ENCODE measurements around the gene OXA1L.
A peak's percentile ranks its signal among the peaks of the same experiment; 100 is the strongest.

OXA1L gene

DNA sequence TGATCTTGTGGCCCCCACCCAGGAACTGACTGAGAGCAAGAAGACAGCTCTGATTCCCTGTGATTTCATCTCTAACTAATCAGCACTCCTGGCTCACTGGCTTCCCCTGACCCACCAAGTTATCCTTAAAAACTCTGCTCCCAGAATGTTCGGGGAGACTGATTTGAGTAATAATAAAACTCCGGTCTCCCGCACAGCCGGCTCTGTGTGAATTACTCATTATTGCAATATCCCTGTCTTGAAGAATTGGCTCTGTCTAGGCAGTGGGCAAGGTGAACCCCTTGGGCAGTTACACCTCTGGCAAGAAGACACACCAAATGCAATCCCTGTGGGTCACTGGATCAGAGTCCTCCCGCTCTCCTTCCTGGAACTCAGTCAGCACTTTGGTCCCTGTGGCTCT, 27.5 kb downstream of the OXA1L start:
- Histone ChIP-seq H3K9me3 (ENCODE audit: insufficient read depth, low read length) (no peaks in the 10 kb centered on the region), H3K4me1 (ENCODE audit: insufficient read depth, insufficient read length) (peaks cover 3% of the 10 kb centered on the region), H3K36me3 (ENCODE audit: insufficient read depth, insufficient read length, low read length) (no peaks in the 10 kb centered on the region), H3K4me3 (ENCODE audit: insufficient read length, low read depth) (no peak overlapping the region), H3K9ac (ENCODE audit: insufficient read length, low read depth) (no peak overlapping the region), H3K27me3 (ENCODE audit: insufficient read depth, insufficient read length) (no peaks in the 10 kb centered on the region)
- TF ChIP-seq YY1 (IDR thresholded peaks at IDR 0.05; ENCODE audit: insufficient read depth, insufficient read length) (no peak), ZNF274 (IDR thresholded peaks at IDR 0.05; ENCODE audit: low read depth, low read length) (no peak), SUZ12 (IDR thresholded peaks at IDR 0.05; ENCODE audit: extremely low read depth, insufficient read depth, insufficient read length) (no peak)
- no peak for DNase-seq (ENCODE audit: low read depth, low spot score)

DNA sequence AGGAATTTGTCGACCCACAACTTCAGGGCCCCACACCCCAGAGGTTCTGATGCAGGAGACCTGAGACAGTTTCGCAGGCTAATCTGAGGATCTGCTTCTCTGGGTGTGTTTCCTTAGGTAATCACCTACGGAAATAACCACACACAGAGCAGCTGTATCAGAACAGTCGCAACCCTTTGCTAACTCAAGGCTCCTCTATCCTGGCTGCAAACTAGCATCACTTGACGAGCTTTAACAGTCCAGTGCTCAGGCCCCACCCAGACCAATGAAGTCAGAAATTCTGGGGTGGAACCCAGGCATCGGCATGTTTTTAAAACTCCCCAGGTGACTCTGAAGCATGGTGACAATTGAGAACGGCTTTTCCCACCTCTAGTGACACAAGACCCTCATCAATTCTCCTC, 28.1 kb downstream of the OXA1L start:
- Histone ChIP-seq H3K27me3 (ENCODE audit: insufficient read depth, insufficient read length) (no peaks in the 10 kb centered on the region), H3K9me3 (ENCODE audit: insufficient read depth, low read length) (no peaks in the 10 kb centered on the region), H3K4me1 (ENCODE audit: insufficient read depth, insufficient read length) (peaks cover 3% of the 10 kb centered on the region), H3K4me3 (ENCODE audit: insufficient read length, low read depth) (no peak overlapping the region), H3K36me3 (ENCODE audit: insufficient read depth, insufficient read length, low read length) (no peaks in the 10 kb centered on the region), H3K9ac (ENCODE audit: insufficient read length, low read depth) (no peak overlapping the region)
- DNase-seq (ENCODE audit: low read depth, low spot score) = no peak
- TF ChIP-seq SUZ12 (IDR thresholded peaks at IDR 0.05; ENCODE audit: extremely low read depth, insufficient read depth, insufficient read length) = no peak
- no peak for TF ChIP-seq YY1 (IDR thresholded peaks at IDR 0.05; ENCODE audit: insufficient read depth, insufficient read length)
- TF ChIP-seq ZNF274 (IDR thresholded peaks at IDR 0.05; ENCODE audit: low read depth, low read length) = no peak

DNA sequence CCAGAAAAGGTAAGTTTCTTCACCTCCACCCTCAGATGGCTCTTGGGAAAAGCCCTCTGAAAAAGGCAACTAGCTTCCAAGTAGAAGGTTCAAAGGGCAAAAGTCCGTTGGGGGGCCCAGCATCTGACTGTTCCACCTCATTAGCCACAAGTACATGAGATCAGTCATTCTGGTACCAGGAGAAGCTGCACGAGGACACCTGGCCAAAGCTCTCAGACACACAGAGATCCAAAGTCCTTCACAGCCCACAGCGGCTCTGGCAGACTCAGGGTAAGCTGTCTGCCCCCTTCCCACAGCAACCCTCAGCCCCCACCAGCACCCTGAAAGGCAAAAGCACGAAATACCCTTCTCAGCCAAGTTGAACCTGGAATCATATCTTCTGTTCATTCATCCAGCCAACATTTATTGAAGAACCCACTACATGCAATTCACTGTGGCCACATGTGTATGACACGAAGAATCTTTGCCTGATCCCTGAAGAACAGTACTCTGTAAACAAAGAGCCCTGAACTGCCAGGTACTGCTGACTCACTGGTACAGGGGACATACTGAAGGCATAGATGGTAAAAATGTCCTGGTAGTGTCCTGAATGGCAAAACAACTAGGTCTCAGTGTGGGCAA, 29.7 kb downstream of the OXA1L start:
- Histone ChIP-seq H3K9me3 (ENCODE audit: insufficient read depth, low read length) (no peaks in the 10 kb centered on the region), H3K4me1 (ENCODE audit: insufficient read depth, insufficient read length) (peaks cover 3% of the 10 kb centered on the region), H3K36me3 (ENCODE audit: insufficient read depth, insufficient read length, low read length) (no peaks in the 10 kb centered on the region), H3K27me3 (ENCODE audit: insufficient read depth, insufficient read length) (no peaks in the 10 kb centered on the region), H3K9ac (ENCODE audit: insufficient read length, low read depth) (peak overlapping the region; percentile 32), H3K4me3 (ENCODE audit: insufficient read length, low read depth) (no peak overlapping the region)
- TF ChIP-seq SUZ12 (IDR thresholded peaks at IDR 0.05; ENCODE audit: extremely low read depth, insufficient read depth, insufficient read length) (no peak), YY1 (IDR thresholded peaks at IDR 0.05; ENCODE audit: insufficient read depth, insufficient read length) (no peak), ZNF274 (IDR thresholded peaks at IDR 0.05; ENCODE audit: low read depth, low read length) (no peak)
- DNase-seq (ENCODE audit: low read depth, low spot score) = no peak

DNA sequence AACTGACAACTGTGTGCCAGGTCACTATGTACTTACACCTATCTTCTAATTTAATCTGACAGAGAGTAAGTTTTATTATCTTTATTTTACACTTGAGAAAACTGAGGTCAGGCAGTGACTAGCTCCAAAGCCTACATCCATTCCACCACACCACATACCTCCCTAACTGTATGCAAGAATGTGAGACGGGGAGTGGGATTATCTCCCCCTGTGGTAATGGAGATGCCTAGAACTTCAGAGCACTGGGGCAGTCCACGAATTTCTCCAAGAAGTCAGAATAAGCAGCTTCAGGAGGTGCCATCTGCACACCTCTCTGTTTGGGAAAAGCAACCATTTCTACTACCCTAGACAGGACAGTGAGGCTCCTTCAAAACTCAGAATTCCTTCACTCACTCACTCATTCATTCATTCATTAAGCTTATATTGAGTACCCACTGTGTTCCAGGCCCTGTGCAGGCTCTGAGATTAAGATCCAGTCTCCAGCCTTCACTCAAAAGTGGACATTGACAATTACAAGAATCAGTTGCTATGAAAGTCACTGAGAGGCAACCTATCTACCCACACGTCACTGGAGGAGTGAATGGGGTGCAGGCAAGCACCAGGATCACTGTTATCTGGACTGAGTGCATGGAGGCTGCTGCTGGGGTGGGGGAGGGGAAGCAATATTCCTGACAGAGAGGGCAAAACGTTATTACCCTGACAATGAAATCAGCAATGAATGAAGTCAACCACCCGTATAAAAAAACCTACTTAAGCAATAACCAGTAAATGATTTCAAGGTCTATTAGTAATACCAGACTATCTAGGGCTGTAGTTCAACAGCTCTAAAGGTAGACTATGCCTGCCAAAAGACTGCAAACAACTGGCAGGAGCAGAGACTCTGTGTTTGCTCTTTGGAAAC, 30.8 kb downstream of the OXA1L start:
- TF ChIP-seq ZNF274 (IDR thresholded peaks at IDR 0.05; ENCODE audit: low read depth, low read length) = no peak
- TF ChIP-seq SUZ12 (IDR thresholded peaks at IDR 0.05; ENCODE audit: extremely low read depth, insufficient read depth, insufficient read length) = no peak
- H3K4me1 ChIP-seq (ENCODE audit: insufficient read depth, insufficient read length) = peaks cover 3% of the 10 kb centered on the region
- DNase-seq (ENCODE audit: low read depth, low spot score) = no peak
- no peaks in the 10 kb centered on the region for H3K36me3 ChIP-seq (ENCODE audit: insufficient read depth, insufficient read length, low read length)
- H3K4me3 ChIP-seq (ENCODE audit: insufficient read length, low read depth) = no peak overlapping the region
- no peak overlapping the region for H3K9ac ChIP-seq (ENCODE audit: insufficient read length, low read depth)
- H3K9me3 ChIP-seq (ENCODE audit: insufficient read depth, low read length) = no peaks in the 10 kb centered on the region
- H3K27me3 ChIP-seq (ENCODE audit: insufficient read depth, insufficient read length) = no peaks in the 10 kb centered on the region

DNA sequence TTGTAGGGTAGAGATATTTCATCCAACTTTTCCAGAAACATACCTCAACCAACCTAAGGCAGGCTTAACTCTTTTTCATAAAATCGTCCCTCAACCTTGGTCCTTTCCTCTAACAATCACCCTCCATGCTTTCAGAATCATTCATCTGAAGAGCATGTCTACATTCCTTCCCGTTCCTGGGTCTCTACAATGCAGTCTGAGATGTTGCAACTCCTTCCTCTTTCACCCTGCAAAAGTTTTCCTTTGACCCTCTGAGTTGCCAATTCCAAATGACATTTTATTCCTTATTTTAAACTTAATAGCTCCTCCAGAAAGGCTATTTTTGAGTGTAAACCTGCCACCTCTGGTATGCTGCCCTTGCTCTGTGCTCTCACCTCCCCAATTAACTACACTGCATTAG, 32.0 kb downstream of the OXA1L start:
- Histone ChIP-seq H3K4me3 (ENCODE audit: insufficient read length, low read depth) (no peak overlapping the region), H3K36me3 (ENCODE audit: insufficient read depth, insufficient read length, low read length) (no peaks in the 10 kb centered on the region), H3K9ac (ENCODE audit: insufficient read length, low read depth) (no peak overlapping the region), H3K4me1 (ENCODE audit: insufficient read depth, insufficient read length) (peaks cover 3% of the 10 kb centered on the region), H3K27me3 (ENCODE audit: insufficient read depth, insufficient read length) (no peaks in the 10 kb centered on the region), H3K9me3 (ENCODE audit: insufficient read depth, low read length) (no peaks in the 10 kb centered on the region)
- DNase-seq (ENCODE audit: low read depth, low spot score) = no peak
- TF ChIP-seq YY1 (IDR thresholded peaks at IDR 0.05; ENCODE audit: insufficient read depth, insufficient read length) (no peak), SUZ12 (IDR thresholded peaks at IDR 0.05; ENCODE audit: extremely low read depth, insufficient read depth, insufficient read length) (no peak), ZNF274 (IDR thresholded peaks at IDR 0.05; ENCODE audit: low read depth, low read length) (no peak)

DNA sequence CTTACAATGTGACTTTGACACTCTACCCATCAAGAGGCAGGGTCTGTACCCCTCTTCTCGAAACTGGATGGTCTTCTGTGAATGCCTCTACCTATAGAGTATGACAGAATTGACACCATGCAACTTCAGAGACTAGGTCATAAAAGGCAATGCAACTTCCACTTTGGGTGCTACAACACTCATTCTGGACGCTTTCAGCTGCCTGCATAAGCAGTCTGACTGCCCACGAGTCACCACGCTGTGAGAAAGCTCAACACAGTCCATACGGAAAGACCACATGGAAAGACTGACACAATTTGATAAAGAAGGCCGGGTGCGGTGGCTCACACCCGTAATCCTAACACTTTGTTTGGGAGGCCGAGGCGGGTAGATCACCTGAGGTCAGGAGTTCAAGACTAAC, 33.9 kb downstream of the OXA1L start:
- Histone ChIP-seq H3K27me3 (ENCODE audit: insufficient read depth, insufficient read length) (no peaks in the 10 kb centered on the region), H3K36me3 (ENCODE audit: insufficient read depth, insufficient read length, low read length) (no peaks in the 10 kb centered on the region), H3K4me3 (ENCODE audit: insufficient read length, low read depth) (no peak overlapping the region), H3K9me3 (ENCODE audit: insufficient read depth, low read length) (no peaks in the 10 kb centered on the region), H3K9ac (ENCODE audit: insufficient read length, low read depth) (no peak overlapping the region), H3K4me1 (ENCODE audit: insufficient read depth, insufficient read length) (peaks cover 3% of the 10 kb centered on the region)
- DNase-seq (ENCODE audit: low read depth, low spot score) = no peak
- TF ChIP-seq ZNF274 (IDR thresholded peaks at IDR 0.05; ENCODE audit: low read depth, low read length) (no peak), SUZ12 (IDR thresholded peaks at IDR 0.05; ENCODE audit: extremely low read depth, insufficient read depth, insufficient read length) (no peak), YY1 (IDR thresholded peaks at IDR 0.05; ENCODE audit: insufficient read depth, insufficient read length) (no peak)

DNA sequence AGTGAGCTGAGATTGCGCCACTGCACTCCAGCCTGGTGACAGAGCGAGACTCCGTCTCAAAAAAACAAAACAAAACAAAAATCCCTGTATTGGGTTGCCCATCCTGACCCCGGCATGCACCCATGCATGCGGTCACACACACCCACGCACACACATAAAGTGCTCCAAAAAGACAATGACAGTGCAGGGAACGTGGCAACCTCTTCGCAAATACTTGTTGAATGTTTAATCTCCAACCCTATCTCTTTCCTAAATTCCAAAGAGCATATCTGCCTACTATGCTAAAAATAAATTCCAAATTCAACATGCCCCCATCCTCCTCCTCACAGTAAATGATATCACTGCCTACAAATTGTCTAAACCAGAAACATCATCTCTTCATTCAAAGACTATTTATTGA, 35.2 kb downstream of the OXA1L start:
- Histone ChIP-seq H3K4me3 (ENCODE audit: insufficient read length, low read depth) (no peak overlapping the region), H3K4me1 (ENCODE audit: insufficient read depth, insufficient read length) (no peaks in the 10 kb centered on the region), H3K9me3 (ENCODE audit: insufficient read depth, low read length) (no peaks in the 10 kb centered on the region), H3K9ac (ENCODE audit: insufficient read length, low read depth) (no peak overlapping the region), H3K27me3 (ENCODE audit: insufficient read depth, insufficient read length) (no peaks in the 10 kb centered on the region), H3K36me3 (ENCODE audit: insufficient read depth, insufficient read length, low read length) (no peaks in the 10 kb centered on the region)
- DNase-seq (ENCODE audit: low read depth, low spot score) = no peak
- TF ChIP-seq SUZ12 (IDR thresholded peaks at IDR 0.05; ENCODE audit: extremely low read depth, insufficient read depth, insufficient read length) (no peak), ZNF274 (IDR thresholded peaks at IDR 0.05; ENCODE audit: low read depth, low read length) (no peak), YY1 (IDR thresholded peaks at IDR 0.05; ENCODE audit: insufficient read depth, insufficient read length) (no peak)
